Chondrocyte (in vitro differentiated cells): Measurements from ENCODE around the gene ACSS2. TPM values are rescaled to one million over a fixed set of nuclear protein-coding genes. Genes with fewer than 3 reads are reported as not detected.
A peak's percentile ranks its signal among the peaks of the same experiment; 100 is the strongest.
"Not testable (repeated sequence)": the region's sequence is repeated elsewhere in the genome, so short reads cannot be mapped to it uniquely, and the experiment has no call there.

ENCODE experiments used
- DNase-seq: peaks from one replicate; pipeline ENCODE4 v3.0.0; 2021; ENCODE audit warnings: mixed read lengths, low spot score
- H3K27ac Mint-ChIP-seq: one replicate; pipeline ENCODE4 v1.8.0; 2021; ENCODE audit warnings: mild to moderate bottlenecking, moderate library complexity, mixed read lengths; ENCODE audit not compliant: unreplicated experiment
- H3K27me3 Mint-ChIP-seq: 2 replicates; pipeline ENCODE4 v1.8.0; 2021; ENCODE audit warnings: low read depth, mixed read lengths
- H3K36me3 Mint-ChIP-seq: 2 replicates; pipeline ENCODE4 v1.8.0; 2021; ENCODE audit warnings: low read depth, mixed read lengths
- H3K4me1 Mint-ChIP-seq: 2 replicates; pipeline ENCODE4 v1.8.0; 2021; ENCODE audit warnings: low read depth, mild to moderate bottlenecking, mixed read lengths
- H3K4me3 Mint-ChIP-seq: one replicate; pipeline ENCODE4 v1.8.0; 2021; ENCODE audit warnings: mild to moderate bottlenecking, moderate library complexity, mixed read lengths; ENCODE audit not compliant: unreplicated experiment
- H3K9me3 Mint-ChIP-seq: 2 replicates; pipeline ENCODE4 v1.8.0; 2021; ENCODE audit warnings: low read depth, mixed read lengths
- CTCF ChIP-seq: fragments of 200-600 bp; sonication (generic); IDR thresholded peaks from 2 replicates; pipeline ENCODE4 v1.5.0; 2021; ENCODE audit warnings: antibody characterized with exemption, mild to moderate bottlenecking, moderate library complexity
- total RNA-seq: library from RNA; stranded (reverse); gene quantifications from 3 replicates; pipeline ENCODE4 v1.2.1, GENCODE V29; 2021

ACSS2 gene
- total RNA-seq, 1 donor from 2014 or later = 31.8 TPM

- H3K27ac Mint-ChIP-seq = no peak overlapping the region
- no peaks in the 10 kb centered on the region for H3K9me3 Mint-ChIP-seq
- peak; percentile 94 for TF ChIP-seq CTCF
- H3K36me3 Mint-ChIP-seq = peaks cover 5% of the 10 kb centered on the region
- H3K4me3 Mint-ChIP-seq = peak overlapping the region; percentile 92
- DNase-seq = no peak
- no peaks in the 10 kb centered on the region for H3K27me3 Mint-ChIP-seq
- H3K4me1 Mint-ChIP-seq = peaks cover 43% of the 10 kb centered on the region
These were observed 2.2 kb upstream of the ACSS2 start for GRCh38 chr20:34874094-34874654.

- H3K9me3 Mint-ChIP-seq = no peaks in the 10 kb centered on the region
- TF ChIP-seq CTCF = peak; percentile 64
- DNase-seq = peak; percentile 100
- H3K27ac Mint-ChIP-seq = peak overlapping the region; percentile 95
- peak overlapping the region; percentile 98 for H3K4me3 Mint-ChIP-seq
- peaks cover 44% of the 10 kb centered on the region for H3K4me1 Mint-ChIP-seq
- no peaks in the 10 kb centered on the region for H3K27me3 Mint-ChIP-seq
- peaks cover 2% of the 10 kb centered on the region for H3K36me3 Mint-ChIP-seq
These were observed 588 bp upstream of the ACSS2 start for GRCh38 chr20:34875642-34876405.

GRCh38 chr20:34880215-34880850 lies 3.9 kb downstream of the ACSS2 start:
- no peak for TF ChIP-seq CTCF
- Mint-ChIP-seq H3K4me1 (peaks cover 19% of the 10 kb centered on the region), H3K36me3 (peaks cover 18% of the 10 kb centered on the region), H3K4me3 (no peak overlapping the region), H3K9me3 (no peaks in the 10 kb centered on the region), H3K27ac (no peak overlapping the region), H3K27me3 (no peaks in the 10 kb centered on the region)
- DNase-seq = no peak

GRCh38 chr20:34880971-34881370 lies 4.6 kb downstream of the ACSS2 start:
- peaks cover 15% of the 10 kb centered on the region for H3K4me1 Mint-ChIP-seq
- H3K36me3 Mint-ChIP-seq = peaks cover 19% of the 10 kb centered on the region
- H3K27me3 Mint-ChIP-seq, H3K4me3 Mint-ChIP-seq, H3K9me3 Mint-ChIP-seq, H3K27ac Mint-ChIP-seq, DNase-seq: not testable (repeated sequence)

- H3K4me1 Mint-ChIP-seq = peaks cover 13% of the 10 kb centered on the region
- peaks cover 19% of the 10 kb centered on the region for H3K36me3 Mint-ChIP-seq
- no peaks in the 10 kb centered on the region for H3K9me3 Mint-ChIP-seq
- no peaks in the 10 kb centered on the region for H3K27me3 Mint-ChIP-seq
- no peak overlapping the region for H3K27ac Mint-ChIP-seq
- no peak for DNase-seq
- no peak overlapping the region for H3K4me3 Mint-ChIP-seq
- TF ChIP-seq CTCF = no peak
These were observed 5.3 kb downstream of the ACSS2 start for GRCh38 chr20:34881689-34882088.
